HepG2 (cell line): Measurements from ENCODE around the gene GLRX2. TPM values are rescaled to one million over a fixed set of nuclear protein-coding genes. Genes with fewer than 3 reads are reported as not detected.
A peak's percentile ranks its signal among the peaks of the same experiment; 100 is the strongest.

Experiments used
- GATA4 ChIP-seq: sonication (generic); IDR thresholded peaks from 2 replicates; pipeline ENCODE4 v1.6.1; 2016; ENCODE audit warnings: antibody characterized with exemption, low read depth, borderline replicate concordance
- JARID2 ChIP-seq: sonication (generic); formaldehyde crosslinking; IDR thresholded peaks from 2 replicates; pipeline ENCODE4 v1.8.1; 2023; ENCODE audit warnings: missing genetic modification reagents, inconsistent platforms; ENCODE audit not compliant: insufficient replicate concordance
- KDM3A ChIP-seq: IDR thresholded peaks from 2 replicates; pipeline ENCODE4 v1.6.1; 2018; ENCODE audit warnings: low read depth, missing compliant biosample characterization
- MATR3 ChIP-seq: sonication (generic); formaldehyde crosslinking; IDR thresholded peaks from 2 replicates; pipeline ENCODE4 v1.4.0; 2020; ENCODE audit warnings: missing genetic modification reagents
- PAF1 ChIP-seq: IDR thresholded peaks from 2 replicates; pipeline ENCODE4 v1.6.1; 2016; ENCODE audit warnings: missing genetic modification reagents, missing compliant biosample characterization
- PAWR ChIP-seq: sonication (generic); formaldehyde crosslinking; IDR thresholded peaks from 2 replicates; pipeline ENCODE4 v1.4.0; 2020; ENCODE audit warnings: missing genetic modification reagents, mild to moderate bottlenecking, borderline replicate concordance
- STAG1 ChIP-seq: sonication (generic); formaldehyde crosslinking; IDR thresholded peaks from 2 replicates; pipeline ENCODE4 v1.4.0; 2020; ENCODE audit warnings: missing genetic modification reagents
- TRIM24 ChIP-seq: sonication (generic); formaldehyde crosslinking; IDR thresholded peaks from 2 replicates; pipeline ENCODE4 v1.8.0; 2022; ENCODE audit warnings: mild to moderate bottlenecking, missing genetic modification reagents
- ZFP36L1 ChIP-seq: sonication (generic); formaldehyde crosslinking; IDR thresholded peaks from 2 replicates; pipeline ENCODE4 v1.8.0; 2022; ENCODE audit warnings: mild to moderate bottlenecking, missing genetic modification reagents, moderate library complexity
- ZKSCAN1 ChIP-seq: fragments of 150-350 bp; IDR thresholded peaks from 2 replicates; pipeline ENCODE4 v1.6.1; 2014; ENCODE audit warnings: low read length
- ZNF564 ChIP-seq: sonication (generic); formaldehyde crosslinking; IDR thresholded peaks from 2 replicates; pipeline ENCODE4 v1.8.1; 2023; ENCODE audit warnings: mild to moderate bottlenecking, missing genetic modification reagents
- ZNF644 ChIP-seq: IDR thresholded peaks from 2 replicates; pipeline ENCODE4 v1.6.1; 2016; ENCODE audit warnings: low read depth
- ZNF792 ChIP-seq: IDR thresholded peaks from 2 replicates; pipeline ENCODE4 v1.6.1; 2016
- ZSCAN21 ChIP-seq: sonication (generic); formaldehyde crosslinking; IDR thresholded peaks from 2 replicates; pipeline ENCODE4 v1.8.0; 2022; ENCODE audit warnings: mild to moderate bottlenecking, missing genetic modification reagents, moderate library complexity, borderline replicate concordance
- polyA plus RNA-seq, 8 experiments: library from polyadenylated mRNA; depleted of rRNA in 3 of 8; stranded (reverse) in 7 of 8; unstranded in 1 of 8; fragments of >200 nt; fragmentation: Illumina TruSeq in 4 of 8; extraction: Trizol in 4 of 8; gene quantifications; 2 replicates each; pipeline versions ENCODE4 v1.2.1 to v1.2.3, GENCODE V29; 2011 to 2016; ENCODE audit warnings: low read depth in 4 of 8, missing spikeins in 1 of 8, mixed read lengths in 1 of 8; ENCODE audit not compliant: insufficient read depth in 1 of 8
- total RNA-seq, 5 experiments: library from RNA; depleted of rRNA; stranded (reverse); fragments of >200 nt; fragmentation: Illumina TruSeq; extraction: Trizol; gene quantifications; 2 replicates each; pipeline ENCODE4 v1.2.3, GENCODE V29; 2016; ENCODE audit warnings: low read depth in 1 of 5
- TF ChIP-seq, protein P1 (sequence below): IDR thresholded peaks from 2 replicates; pipeline ENCODE4 v1.6.1; 2016; ENCODE audit warnings: low read depth, control low read depth
- TF ChIP-seq, protein P2 (sequence below): sonication (generic); formaldehyde crosslinking; IDR thresholded peaks from 2 replicates; pipeline ENCODE4; 2020; ENCODE audit warnings: missing genetic modification reagents, mild to moderate bottlenecking, borderline replicate concordance
- TF ChIP-seq, protein P3 (sequence below): sonication (generic); formaldehyde crosslinking; IDR thresholded peaks from 2 replicates; pipeline ENCODE4 v1.9.0; 2021; ENCODE audit warnings: missing genetic modification reagents, borderline replicate concordance
- TF ChIP-seq, protein P4 (sequence below): sonication (generic); formaldehyde crosslinking; IDR thresholded peaks from 2 replicates; pipeline ENCODE4 v1.5.0; 2020; ENCODE audit warnings: mild to moderate bottlenecking, missing genetic modification reagents
- TF ChIP-seq, protein P5 (sequence below): sonication (generic); formaldehyde crosslinking; IDR thresholded peaks from 2 replicates; pipeline ENCODE4 v1.4.0; 2020; ENCODE audit warnings: missing genetic modification reagents
- TF ChIP-seq, protein P6 (sequence below): IDR thresholded peaks from 2 replicates; pipeline ENCODE4 v1.6.1; 2016; ENCODE audit warnings: missing genetic modification reagents, missing compliant biosample characterization

Gene GLRX2
- total and polyA plus RNA-seq, 2 of the 13 experiments (the other 11 are each of a cell fraction or from before 2014, with no cell fraction given): 11.9 to 39.0 TPM

DNA sequence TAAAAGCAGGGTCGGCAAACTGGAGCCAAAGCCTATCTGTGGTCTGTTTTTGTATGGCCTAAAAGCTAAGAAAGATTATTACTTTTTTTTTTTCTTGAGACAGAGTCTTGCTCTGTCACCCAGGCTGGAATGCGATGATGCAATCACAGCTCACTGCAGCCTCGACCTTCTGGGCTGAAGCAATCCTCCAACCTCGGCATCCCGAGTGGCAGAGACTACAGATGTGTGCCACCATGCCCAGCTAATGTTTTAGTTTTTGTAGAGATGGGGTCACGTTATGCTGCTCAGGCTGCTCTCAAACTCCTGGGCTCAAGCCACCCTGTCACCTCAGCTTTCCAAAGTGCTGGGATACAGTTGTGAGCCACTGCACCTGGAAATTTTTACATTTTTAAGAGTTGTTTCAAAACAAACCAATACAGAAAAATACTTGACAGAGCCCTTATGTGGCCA, 6.5 kb upstream of the GLRX2 start (continued):
- TF ChIP-seq TRIM24 (CRISPR knock-in tag) (no peak), ZNF792 (CRISPR knock-in tag) (no peak), PAWR (CRISPR knock-in tag) (no peak), ZNF564 (CRISPR knock-in tag) (no peak), GATA4 (no peak), JARID2 (CRISPR knock-in tag) (no peak), ZNF644 (CRISPR knock-in tag) (peak; percentile 63), KDM3A (CRISPR knock-in tag) (0 out of 2 replicates have a peak, but pooled peaks have one; percentile 21), PAF1 (CRISPR knock-in tag) (no peak), MATR3 (CRISPR knock-in tag) (no peak), STAG1 (CRISPR knock-in tag) (no peak), ZKSCAN1 (no peak), ZSCAN21 (CRISPR knock-in tag) (no peak), ZFP36L1 (CRISPR knock-in tag) (0 out of 2 replicates have a peak, but pooled peaks have one; percentile 49)
- TF ChIP-seq, protein P1, sequence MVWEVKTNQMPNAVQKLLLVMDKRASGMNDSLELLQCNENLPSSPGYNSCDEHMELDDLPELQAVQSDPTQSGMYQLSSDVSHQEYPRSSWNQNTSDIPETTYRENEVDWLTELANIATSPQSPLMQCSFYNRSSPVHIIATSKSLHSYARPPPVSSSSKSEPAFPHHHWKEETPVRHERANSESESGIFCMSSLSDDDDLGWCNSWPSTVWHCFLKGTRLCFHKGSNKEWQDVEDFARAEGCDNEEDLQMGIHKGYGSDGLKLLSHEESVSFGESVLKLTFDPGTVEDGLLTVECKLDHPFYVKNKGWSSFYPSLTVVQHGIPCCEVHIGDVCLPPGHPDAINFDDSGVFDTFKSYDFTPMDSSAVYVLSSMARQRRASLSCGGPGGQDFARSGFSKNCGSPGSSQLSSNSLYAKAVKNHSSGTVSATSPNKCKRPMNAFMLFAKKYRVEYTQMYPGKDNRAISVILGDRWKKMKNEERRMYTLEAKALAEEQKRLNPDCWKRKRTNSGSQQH: peak; percentile 77; the same call in 1 of the 2 replicates
- TF ChIP-seq, protein P2, sequence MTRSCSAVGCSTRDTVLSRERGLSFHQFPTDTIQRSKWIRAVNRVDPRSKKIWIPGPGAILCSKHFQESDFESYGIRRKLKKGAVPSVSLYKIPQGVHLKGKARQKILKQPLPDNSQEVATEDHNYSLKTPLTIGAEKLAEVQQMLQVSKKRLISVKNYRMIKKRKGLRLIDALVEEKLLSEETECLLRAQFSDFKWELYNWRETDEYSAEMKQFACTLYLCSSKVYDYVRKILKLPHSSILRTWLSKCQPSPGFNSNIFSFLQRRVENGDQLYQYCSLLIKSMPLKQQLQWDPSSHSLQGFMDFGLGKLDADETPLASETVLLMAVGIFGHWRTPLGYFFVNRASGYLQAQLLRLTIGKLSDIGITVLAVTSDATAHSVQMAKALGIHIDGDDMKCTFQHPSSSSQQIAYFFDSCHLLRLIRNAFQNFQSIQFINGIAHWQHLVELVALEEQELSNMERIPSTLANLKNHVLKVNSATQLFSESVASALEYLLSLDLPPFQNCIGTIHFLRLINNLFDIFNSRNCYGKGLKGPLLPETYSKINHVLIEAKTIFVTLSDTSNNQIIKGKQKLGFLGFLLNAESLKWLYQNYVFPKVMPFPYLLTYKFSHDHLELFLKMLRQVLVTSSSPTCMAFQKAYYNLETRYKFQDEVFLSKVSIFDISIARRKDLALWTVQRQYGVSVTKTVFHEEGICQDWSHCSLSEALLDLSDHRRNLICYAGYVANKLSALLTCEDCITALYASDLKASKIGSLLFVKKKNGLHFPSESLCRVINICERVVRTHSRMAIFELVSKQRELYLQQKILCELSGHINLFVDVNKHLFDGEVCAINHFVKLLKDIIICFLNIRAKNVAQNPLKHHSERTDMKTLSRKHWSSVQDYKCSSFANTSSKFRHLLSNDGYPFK (CRISPR knock-in tag): no peak
- TF ChIP-seq, protein P3, sequence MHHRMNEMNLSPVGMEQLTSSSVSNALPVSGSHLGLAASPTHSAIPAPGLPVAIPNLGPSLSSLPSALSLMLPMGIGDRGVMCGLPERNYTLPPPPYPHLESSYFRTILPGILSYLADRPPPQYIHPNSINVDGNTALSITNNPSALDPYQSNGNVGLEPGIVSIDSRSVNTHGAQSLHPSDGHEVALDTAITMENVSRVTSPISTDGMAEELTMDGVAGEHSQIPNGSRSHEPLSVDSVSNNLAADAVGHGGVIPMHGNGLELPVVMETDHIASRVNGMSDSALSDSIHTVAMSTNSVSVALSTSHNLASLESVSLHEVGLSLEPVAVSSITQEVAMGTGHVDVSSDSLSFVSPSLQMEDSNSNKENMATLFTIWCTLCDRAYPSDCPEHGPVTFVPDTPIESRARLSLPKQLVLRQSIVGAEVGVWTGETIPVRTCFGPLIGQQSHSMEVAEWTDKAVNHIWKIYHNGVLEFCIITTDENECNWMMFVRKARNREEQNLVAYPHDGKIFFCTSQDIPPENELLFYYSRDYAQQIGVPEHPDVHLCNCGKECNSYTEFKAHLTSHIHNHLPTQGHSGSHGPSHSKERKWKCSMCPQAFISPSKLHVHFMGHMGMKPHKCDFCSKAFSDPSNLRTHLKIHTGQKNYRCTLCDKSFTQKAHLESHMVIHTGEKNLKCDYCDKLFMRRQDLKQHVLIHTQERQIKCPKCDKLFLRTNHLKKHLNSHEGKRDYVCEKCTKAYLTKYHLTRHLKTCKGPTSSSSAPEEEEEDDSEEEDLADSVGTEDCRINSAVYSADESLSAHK: no peak
- TF ChIP-seq, protein P4, sequence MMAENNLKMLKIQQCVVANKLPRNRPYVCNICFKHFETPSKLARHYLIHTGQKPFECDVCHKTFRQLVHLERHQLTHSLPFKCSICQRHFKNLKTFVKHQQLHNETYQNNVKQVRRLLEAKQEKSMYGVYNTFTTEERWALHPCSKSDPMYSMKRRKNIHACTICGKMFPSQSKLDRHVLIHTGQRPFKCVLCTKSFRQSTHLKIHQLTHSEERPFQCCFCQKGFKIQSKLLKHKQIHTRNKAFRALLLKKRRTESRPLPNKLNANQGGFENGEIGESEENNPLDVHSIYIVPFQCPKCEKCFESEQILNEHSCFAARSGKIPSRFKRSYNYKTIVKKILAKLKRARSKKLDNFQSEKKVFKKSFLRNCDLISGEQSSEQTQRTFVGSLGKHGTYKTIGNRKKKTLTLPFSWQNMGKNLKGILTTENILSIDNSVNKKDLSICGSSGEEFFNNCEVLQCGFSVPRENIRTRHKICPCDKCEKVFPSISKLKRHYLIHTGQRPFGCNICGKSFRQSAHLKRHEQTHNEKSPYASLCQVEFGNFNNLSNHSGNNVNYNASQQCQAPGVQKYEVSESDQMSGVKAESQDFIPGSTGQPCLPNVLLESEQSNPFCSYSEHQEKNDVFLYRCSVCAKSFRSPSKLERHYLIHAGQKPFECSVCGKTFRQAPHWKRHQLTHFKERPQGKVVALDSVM (CRISPR knock-in tag): 0 out of 2 replicates have a peak, but pooled peaks have one; percentile 12
- TF ChIP-seq, protein P5, sequence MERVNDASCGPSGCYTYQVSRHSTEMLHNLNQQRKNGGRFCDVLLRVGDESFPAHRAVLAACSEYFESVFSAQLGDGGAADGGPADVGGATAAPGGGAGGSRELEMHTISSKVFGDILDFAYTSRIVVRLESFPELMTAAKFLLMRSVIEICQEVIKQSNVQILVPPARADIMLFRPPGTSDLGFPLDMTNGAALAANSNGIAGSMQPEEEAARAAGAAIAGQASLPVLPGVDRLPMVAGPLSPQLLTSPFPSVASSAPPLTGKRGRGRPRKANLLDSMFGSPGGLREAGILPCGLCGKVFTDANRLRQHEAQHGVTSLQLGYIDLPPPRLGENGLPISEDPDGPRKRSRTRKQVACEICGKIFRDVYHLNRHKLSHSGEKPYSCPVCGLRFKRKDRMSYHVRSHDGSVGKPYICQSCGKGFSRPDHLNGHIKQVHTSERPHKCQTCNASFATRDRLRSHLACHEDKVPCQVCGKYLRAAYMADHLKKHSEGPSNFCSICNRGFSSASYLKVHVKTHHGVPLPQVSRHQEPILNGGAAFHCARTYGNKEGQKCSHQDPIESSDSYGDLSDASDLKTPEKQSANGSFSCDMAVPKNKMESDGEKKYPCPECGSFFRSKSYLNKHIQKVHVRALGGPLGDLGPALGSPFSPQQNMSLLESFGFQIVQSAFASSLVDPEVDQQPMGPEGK: no peak
- TF ChIP-seq, protein P6, sequence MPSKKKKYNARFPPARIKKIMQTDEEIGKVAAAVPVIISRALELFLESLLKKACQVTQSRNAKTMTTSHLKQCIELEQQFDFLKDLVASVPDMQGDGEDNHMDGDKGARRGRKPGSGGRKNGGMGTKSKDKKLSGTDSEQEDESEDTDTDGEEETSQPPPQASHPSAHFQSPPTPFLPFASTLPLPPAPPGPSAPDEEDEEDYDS (CRISPR knock-in tag): no peak
